HG03175 (cell line): ENCODE data around the gene CSAD.
"Not testable (repeated sequence)": the region's sequence is repeated elsewhere in the genome, so short reads cannot be mapped to it uniquely, and the experiment has no call there.

Source experiments
- ATAC-seq: cut with Tn5 transposase; IDR thresholded peaks from one replicate; pipeline ENCODE4 v1.9.1; 2021; ENCODE audit warnings: mild to moderate bottlenecking, moderate library complexity; ENCODE audit not compliant: unreplicated experiment

Gene CSAD

DNA sequence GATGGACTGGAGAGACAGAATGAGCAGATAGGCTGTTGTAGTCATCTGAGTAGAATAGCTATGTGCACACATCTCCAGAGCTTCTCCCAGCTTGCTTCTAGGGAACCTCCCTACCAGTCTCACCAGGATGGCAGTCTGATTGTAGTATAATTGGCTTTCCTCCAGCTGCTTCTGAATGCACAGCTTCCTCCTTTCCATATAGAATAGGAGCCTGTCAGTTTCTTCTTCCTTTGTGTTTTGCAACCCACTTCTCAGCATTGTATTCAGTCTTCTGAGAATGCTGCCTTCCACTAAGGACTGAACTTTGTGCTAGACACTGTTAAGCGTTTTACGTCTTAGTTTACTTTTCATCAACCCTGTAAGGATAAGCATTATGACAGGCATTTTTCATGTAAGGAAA is 2.2 kb upstream of the CSAD start:
- ATAC-seq = no peak

DNA sequence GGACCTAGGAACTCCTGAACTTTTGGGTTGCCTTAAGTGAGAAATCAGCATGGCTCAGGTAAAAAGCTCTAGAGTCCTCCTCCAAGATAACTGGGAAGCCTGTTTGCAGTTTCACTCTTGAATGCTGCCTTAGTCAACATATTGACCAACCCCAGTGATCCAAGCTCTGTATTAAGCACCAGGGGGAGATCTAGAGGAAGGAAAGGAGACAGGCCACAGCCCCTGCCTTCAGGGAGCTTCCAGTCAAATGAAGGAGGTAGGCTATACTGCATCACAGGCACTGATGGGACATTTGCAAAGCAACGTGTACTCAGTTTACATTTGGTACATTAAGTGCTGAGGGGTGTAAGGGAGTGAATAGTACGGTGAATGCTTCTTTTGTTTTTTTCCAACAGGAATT is 1.2 kb upstream of the CSAD start:
- no peak for ATAC-seq

DNA sequence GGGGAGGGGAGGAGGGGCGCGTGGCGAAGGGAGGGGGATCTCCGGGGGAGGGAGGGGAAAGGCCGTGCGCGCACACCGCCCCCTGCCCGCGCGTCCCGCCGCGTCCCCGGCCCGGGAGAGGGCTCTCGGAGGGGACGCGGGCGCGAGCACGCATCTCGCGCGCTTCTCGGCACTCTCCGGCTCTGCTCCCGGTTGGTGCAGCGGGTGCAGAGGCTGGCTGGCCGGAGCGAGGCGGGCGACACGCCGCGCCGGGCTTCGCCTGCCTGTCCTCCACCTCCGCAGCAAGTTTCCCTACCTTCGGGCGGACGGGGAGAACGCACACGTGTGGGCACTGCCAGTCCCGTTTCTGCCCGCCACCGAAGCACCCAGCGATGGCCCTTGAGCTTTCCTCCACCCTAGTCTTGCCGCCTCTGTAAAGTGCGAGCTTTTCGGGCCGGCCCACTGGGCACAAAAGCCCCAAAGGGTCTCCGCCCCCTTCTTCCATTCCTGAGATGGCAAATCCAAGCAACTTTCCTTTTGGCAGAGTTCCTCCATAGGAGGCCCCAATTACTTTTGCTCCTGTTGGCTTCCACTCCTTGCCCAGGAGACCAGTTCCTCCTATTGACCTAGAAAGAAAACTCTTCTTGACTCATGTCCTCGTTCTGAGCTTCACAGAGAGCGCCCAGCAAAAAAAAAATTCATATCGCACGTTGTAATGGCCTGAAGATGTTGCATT is 363 bp upstream of the CSAD start:
- ATAC-seq = peak; percentile 42

DNA sequence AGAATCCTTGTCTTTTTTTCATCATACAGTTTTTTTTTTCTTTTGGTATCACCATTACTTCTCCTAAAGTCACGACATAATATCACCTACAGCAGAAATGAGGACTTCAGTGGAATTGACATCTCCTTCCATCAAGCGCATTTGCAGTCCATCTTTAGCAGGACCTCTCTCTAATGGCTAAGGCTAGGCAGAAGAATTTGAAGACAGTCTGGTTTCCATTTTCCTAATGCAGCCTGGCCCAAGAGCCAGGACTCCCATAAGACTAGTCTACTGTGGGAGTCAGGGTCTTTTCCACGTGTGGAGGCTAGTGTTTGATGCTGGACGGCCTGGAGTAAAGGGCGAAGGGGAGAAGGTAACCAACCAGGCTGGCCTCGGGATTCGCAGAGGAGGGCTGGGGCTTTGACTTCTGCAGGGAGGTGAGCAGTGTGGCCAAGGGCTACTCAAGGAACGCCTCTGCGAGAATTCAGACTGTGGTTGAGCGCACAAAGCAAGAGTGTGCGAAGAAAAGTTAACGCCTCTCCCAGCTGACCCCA is 972 bp downstream of the CSAD start:
- ATAC-seq = peak; percentile 20

DNA sequence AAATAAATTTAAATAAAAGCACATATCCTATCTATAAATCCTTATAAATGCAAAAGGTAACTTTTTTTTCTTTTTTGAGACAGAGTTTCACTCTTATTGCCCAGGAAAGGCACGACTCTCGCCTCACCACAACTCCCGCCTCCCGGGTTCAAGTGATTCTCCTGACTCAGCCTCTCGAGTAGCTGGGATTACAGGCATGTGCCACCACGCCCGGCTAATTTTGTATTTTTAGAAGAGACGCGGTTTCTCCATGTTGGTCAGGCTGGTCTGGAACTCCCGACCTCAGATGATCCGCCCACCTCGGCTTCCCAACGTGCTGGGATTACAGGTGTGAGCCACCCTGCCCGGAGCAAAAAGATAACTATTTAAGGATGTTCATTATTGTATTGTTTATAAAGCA is 1.9 kb downstream of the CSAD start:
- not testable (repeated sequence) for ATAC-seq

DNA sequence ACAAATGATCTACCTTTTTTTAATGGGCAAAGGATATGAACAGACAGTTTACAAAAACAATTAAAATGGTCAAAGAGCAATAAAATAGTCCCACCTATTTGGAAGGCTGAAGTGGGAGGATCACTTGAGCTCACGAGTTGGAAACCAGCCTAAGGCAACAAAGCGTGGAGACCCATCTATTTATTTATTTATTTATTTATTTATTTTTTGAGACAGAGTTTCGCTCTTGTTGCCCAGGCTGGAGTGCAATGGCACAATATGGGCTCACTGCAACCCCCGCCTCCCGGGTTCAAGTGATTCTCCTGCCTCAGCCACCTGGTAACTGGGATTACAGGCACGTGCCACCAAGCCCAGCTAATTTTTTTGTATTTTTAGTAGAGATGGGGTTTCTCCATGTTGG is 3.3 kb downstream of the CSAD start:
- not testable (repeated sequence) for ATAC-seq

DNA sequence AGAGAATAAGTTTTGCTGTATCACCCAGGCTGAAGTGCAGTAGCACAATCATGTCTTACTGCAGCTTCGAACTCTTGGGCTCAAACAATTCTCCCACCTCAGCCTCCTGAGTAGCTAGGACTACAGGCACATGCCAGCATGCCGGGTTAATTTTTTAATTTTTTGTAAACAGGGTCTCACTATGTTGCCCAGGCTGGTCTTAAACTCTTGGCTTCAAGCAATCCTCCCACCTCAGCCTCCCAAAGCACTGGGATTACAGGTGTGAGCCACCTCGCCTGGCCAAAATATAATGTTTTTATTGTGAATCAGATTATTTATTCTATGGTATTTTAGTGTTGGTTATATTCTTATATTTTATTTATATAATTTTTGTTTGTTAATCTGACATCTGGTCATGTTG is 4.0 kb downstream of the CSAD start:
- ATAC-seq = no peak

DNA sequence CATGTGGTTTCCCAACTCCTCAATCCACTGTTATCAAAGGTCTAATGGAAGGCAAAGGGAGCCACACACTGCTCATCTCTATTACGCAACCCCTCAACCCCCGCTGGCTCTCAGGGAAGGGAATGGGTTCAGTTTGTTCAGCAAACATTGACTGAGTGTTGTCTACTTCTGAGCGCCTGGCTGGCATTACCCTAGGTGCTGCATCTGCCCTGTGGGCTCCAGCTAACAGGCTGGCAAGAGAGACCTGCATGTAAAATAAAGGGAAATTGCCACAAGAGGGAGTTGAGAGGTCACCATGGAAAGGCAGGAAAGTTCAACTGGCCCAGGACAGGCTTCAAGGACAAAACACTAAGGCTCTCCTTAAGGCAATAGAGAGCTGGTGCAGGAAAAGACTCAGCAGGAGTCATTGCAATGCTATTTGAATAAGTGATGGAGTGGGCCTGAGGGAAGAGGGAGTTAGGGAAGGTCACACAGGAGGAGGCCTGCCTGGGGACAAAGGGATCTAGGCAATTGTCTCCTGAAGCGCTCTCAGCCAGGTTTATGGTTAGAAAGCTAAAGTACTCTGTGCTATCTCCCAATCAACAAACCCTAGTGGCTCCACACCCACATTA is 5.7 kb downstream of the CSAD start:
- ATAC-seq = no peak

DNA sequence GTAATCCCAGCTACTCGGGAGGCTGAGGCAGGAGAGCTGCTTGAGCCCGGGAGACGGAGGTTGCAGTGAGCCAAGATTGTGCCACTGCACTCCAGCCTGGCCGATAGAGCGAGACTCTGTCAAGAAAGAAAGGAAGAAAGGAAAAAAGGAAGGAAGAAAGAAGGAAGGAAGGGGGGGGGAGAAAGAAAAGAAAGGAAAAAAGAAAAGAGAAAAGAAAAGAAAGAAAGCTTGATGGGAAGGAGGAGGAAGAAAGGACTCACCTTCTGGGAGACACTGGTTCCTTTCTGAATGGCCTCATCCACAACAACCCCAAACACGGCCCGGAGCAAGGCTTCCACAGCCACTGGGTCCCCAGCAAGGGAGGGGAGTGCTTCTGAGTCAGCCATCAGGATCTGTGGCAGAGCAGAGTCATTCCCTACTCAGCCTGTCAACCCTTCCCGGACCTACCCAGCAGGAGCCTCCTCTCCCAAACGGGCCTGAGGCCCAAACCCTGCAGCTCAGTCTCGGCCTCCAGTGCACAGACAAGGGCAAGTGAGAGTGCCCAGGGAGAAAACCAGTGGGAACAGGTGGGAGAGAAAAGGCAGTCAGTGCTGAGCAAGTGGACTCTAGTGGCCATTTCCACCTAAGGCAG is 7.5 kb downstream of the CSAD start:
- no peak for ATAC-seq

DNA sequence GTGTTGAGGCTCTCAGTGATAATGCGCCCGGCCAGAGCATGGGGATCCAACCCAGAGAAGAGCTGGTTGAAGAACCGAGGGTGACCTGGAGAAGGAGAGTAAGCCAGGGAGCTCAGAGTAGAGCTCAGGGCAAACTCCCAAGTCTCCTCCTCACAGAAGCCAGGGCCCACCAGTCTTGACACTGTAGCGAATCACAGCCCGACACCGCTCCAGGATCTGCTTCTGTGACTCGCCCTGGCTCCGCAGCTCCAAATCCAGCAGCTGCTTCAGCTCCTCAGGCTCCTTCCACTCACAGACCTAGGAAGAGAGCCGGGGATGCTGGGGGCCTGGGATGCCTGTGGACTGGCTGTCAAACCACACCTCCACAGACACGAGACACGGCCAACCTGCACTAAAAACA is 8.4 kb downstream of the CSAD start:
- ATAC-seq = no peak

DNA sequence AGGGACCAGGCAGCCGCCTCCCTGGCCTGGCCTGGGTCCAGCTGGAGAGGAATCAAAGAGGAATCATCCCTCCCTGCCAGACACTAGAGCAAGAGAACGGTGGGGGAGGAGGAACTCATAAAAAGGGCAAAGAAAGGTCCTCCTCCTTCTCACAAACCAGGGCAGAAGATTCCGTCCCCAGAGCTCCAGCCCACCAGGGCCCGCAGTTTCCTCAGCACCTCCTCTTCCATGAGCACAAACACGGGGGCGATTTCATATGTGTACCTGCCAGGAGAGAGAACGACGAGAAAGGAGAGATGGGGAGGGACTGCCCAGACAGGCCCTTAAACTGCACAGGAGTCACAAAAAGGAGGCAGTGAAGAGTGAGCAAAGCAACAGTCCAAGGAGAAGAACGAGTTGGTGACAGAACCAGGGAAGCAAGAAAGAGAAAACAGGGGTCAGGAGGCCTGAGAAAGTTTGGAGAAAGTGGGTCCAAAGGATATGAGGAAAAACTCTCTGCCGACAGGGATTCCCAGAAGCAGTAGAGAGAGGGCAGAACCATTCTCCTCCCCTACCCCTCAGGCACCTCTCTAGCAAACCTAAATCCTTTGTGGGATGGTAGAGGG is 8.9 kb downstream of the CSAD start:
- no peak for ATAC-seq

DNA sequence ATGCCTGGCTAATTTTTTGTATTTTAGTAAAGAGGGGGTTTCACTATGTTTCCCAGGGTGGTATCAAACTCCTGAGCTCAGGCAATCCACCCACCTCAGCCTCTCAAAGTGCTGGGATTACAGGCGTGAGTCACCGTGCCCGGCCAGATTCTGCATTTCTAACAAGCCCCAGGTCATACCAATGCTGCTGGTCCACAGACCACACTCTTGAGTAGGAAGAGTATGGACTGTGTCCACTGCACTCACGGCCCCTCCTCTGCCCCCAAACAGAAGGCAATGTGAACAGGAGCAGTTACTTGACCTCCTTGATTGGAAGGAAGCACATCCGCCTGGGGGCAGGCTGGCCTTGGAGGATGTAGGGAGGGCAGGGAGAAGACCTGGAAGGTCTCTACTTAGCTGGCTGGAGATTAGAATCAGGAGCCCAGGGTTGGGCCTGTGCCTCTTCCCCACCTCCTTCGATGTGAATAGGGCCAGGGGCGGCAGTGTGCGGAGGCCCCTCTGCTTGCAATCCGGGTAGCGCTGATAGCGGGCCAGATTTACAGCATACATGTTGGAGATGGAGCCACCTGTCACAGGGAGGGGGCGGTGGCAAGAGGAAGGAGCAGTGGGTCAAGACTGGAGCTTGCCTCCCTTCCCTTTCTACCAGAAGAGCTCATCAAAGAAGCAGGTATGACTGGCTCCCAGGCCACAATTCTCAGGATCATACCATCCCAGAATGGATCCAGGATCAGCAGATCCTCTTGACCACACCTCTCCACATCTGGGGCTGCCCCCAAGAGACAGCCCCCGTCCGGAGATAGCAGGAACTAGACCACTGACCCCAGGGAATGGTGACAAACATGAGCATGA is 9.6 kb downstream of the CSAD start:
- ATAC-seq = no peak

DNA sequence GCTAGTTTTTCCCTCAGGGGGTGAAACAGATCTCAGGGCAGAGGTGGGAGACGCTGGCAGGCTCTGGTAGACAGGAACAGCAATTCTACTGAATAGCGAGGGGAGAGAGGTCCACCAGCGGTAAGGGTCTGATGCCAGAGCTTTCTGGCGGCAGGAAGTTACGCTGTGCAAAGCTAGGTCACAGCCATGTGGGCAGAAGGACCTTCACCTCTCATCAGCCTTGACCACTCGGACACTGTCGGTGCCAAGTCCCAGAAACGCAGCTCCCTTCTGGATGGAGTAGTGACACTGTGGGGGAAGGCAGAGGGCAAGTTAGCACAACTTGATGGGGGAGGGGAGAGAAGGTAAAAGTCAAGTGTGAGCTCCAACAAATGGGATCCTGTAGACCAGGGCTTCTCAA is 10.5 kb downstream of the CSAD start:
- ATAC-seq = no peak

DNA sequence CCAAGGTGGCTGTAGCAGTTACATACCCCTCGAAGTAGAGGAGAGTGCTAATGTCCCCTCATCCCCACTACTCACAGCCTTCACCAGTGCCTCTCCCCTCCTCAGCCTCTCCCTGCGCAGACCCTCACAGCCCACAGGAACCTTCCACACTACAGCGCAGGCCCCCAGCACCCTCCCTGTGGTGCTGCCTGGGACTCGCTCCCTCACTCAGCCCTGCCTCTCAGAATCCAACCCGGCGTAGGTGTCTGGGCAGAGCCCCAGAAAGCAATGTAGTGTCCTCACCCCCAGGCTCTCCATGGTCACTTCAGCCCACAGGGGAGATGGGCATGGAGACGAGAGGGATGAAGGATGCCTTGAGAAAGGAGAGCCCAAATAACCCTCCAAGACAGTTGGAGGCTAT is 11.1 kb downstream of the CSAD start:
- ATAC-seq = no peak

DNA sequence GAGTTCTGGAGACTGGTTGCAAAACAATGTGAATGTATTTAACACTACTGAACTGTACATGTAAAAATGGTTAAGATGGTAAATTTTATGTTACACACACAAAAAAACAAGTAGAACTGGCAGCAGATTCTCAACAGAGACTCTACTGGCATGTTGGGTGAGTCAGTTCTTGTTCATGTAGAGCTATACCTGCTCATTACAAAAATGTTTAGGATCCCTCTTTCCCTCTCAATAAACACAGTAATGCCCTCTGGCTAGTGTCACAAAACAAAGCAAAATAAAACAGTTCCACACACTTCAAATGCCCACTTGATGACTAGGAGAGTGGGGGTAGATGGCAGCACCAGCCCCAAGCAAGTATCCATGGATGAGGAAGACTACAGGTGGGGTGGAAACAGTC is 13.9 kb downstream of the CSAD start:
- ATAC-seq = no peak

DNA sequence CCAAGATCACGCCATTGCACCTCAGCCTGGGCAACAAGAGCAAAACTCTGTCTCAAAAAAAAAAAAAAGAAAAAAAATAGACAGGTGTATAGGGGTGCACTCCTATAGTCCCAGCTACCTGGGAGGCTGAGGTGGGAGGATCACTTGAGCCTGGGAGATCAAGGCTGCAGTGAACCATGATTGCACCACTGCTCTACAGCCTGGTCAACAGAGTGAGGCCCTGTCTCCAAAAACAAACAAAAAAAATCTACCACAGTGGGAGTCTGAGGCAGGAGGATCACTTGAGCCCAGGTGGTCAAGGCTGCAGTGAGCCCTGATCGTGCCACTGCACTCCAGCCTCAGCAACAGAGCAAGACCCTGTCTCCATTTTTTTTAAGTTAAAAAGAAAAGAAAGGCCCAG is 17.7 kb downstream of the CSAD start:
- ATAC-seq = not testable (repeated sequence)

DNA sequence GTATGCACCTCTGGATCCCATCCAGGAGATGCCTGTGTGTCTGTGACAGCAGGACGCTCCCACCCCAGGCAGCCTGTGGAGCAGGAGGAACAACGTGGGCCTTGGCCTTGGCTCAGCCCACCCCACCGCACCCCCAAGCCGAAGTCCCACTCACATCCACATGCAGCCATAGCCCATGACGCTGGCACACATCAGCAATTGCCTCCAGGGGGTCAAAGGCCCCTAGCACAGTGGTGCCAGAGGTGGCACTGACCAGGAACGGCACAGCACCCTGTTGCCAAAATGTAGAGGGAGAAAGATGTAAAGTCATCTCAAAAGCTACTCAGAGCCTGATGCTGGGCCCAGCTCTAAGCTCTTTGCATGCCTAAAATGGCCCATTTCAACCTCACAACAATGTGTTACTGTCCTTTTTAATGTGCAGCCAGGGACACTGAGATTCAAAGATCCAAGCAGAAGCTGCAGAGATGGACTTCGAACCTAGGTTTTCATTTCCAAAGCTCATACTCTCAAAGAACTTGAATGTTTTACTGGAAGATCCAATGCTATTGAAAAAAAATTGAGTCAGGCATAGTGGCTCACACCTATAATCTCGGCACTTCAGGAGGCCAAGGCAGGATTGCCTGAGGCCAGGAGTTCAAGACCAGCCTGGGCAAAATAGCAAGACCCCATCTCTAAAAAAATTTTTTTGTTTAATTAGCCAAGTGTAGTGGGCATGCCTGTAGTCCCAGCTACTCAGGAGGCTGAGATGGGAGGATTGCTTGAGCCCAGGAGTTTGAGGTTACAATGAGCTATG is 19.4 kb downstream of the CSAD start:
- ATAC-seq = no peak

DNA sequence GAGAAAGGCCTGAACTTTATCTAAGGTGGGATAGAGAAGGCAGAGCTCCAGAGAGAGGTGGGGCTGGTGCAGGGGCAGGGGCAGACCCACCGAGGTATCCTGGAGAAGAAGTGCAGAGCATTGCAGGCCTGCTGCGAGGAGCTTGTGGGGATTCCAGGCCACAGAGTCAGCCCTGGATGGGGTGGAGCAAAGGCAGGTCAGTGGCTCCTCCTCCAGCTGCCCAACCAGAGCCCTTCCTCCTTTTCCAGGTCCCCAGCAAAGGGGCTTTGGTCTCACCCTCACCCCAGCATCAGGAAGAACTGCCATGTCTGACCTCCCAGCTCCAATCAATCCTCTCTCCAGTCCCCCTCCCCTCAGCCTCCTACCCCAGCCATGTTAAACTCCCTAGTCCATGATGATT is 20.1 kb downstream of the CSAD start:
- ATAC-seq = no peak

DNA sequence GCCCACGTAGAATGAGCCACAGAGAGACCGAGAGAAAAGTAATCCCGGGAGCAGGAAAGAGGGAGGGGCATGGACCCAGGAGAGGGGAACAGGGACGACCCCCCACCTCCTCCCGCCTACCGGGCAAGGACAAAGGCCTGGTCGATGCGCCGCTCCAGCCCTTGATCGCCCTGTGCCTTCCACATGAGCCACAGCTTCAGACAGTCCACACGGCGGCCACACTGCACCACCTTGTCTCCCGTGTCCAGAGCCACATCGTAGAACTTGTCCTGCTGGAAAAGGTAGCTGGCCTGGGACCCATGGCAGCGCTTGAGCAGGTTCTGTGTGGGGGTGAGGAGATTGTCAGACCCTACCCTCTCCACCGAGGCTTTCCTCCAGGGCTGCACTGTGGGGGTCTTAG is 20.7 kb downstream of the CSAD start:
- no peak for ATAC-seq

DNA sequence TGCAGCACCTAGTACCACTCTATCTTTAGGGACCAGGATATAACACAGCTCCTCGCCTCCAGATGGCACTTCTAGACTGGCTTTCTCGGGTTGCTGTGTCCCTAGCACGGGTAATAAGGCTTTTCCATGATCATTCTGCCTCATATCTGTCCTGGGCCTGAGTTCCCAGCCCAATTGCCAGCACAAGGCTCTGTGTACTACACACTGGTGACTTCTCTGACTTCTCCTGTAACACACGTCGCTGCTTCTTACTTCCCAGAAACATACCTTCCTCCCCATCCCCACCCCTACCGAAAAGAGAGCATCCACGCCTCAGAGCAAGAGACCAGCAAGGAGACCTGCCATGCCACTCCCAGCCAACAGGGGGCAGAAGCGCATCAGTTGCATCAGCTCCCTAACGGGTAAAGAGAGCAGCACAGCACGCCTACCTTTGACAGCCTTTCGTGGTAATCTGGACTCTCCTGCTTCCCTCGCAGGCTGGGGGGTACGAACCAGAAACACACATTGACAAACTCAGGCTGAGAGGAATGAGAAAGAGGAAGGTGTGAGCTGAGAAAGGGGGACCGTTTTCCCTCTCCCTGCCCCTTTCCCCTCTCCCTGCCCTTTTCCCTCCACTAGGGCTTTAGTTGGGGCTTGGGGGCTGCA is 21.4 kb downstream of the CSAD start:
- peak; percentile 86 for ATAC-seq
